PC-9 (cell line): ENCODE results near the gene ASB10. TPM values are rescaled to one million over a fixed set of nuclear protein-coding genes. Genes with fewer than 3 reads are reported as not detected.

Experiments
- BruUV-seq: library from RNA; stranded (reverse); fragments of 400-500 nt; replicated peaks from 2 replicates; lab custom pipeline; 2021; lab: Mats Ljungman, UMichigan
- CTCF ChIA-PET: fragments of 300-600 bp; sonication (Branson Sonifier 250); formaldehyde crosslinking; loops from one replicate; lab custom pipeline; 2022; ENCODE audit warnings: antibody characterized with exemption; lab: Charles Lee
- POLR2A ChIA-PET: fragments of 300-600 bp; sonication (Branson Sonifier 250); formaldehyde crosslinking; loops from one replicate; lab custom pipeline; 2022; ENCODE audit warnings: antibody characterized with exemption; ENCODE audit not compliant: unreplicated experiment; lab: Charles Lee
- DNase-seq, 2 experiments: peaks; one replicate each; pipeline versions ENCODE4 v3.0.0 to v3.0.0-alpha.2; 2015 to 2022; ENCODE audit warnings: mixed read lengths in 1 of 2
- H2AFZ ChIP-seq: fragments of 200-600 bp; sonication (generic); 2 replicates; pipeline ENCODE4 v1.8.1; 2017; ENCODE audit warnings: antibody characterized with exemption
- H3F3A ChIP-seq: fragments of 200-600 bp; sonication (generic); 2 replicates; pipeline ENCODE4 v1.8.1; 2017; ENCODE audit warnings: antibody characterized with exemption, mild to moderate bottlenecking, low read depth; ENCODE audit not compliant: insufficient read depth
- H3K27ac ChIP-seq: fragments of 200-600 bp; sonication (generic); 2 replicates; pipeline ENCODE4 v1.6.1; 2016; ENCODE audit warnings: mixed run types
- H3K27me3 ChIP-seq: fragments of 200-600 bp; sonication (generic); 2 replicates; pipeline ENCODE4 v1.6.1; 2016; ENCODE audit warnings: low read depth, mixed run types; ENCODE audit not compliant: insufficient read depth
- H3K36me3 ChIP-seq: fragments of 200-600 bp; sonication (generic); 2 replicates; pipeline ENCODE4 v1.6.1; 2016; ENCODE audit warnings: low read depth, mixed run types
- H3K4me1 ChIP-seq: fragments of 200-600 bp; sonication (generic); replicated peaks from 2 replicates; pipeline ENCODE4 v1.6.1; 2016; ENCODE audit warnings: mixed run types; ENCODE audit not compliant: insufficient read depth
- H3K4me2 ChIP-seq: fragments of 200-600 bp; sonication (generic); 2 replicates; pipeline ENCODE4 v1.6.1; 2017; ENCODE audit warnings: mixed run types
- H3K4me3 ChIP-seq: fragments of 200-600 bp; sonication (generic); 2 replicates; pipeline ENCODE4 v1.6.1; 2016; ENCODE audit warnings: mixed run types
- H3K79me2 ChIP-seq: fragments of 200-600 bp; sonication (generic); 2 replicates; pipeline ENCODE4 v1.6.1; 2017; ENCODE audit warnings: low read depth, mixed run types
- H3K9me2 ChIP-seq: fragments of 200-600 bp; sonication (generic); 2 replicates; pipeline ENCODE4 v1.8.1; 2017; ENCODE audit warnings: mild to moderate bottlenecking; ENCODE audit not compliant: insufficient read depth
- H3K9me3 ChIP-seq: fragments of 200-600 bp; sonication (generic); 2 replicates; pipeline ENCODE4 v1.8.1; 2016; ENCODE audit warnings: low read depth; ENCODE audit not compliant: insufficient read depth
- H4K20me1 ChIP-seq: fragments of 200-600 bp; sonication (generic); 2 replicates; pipeline ENCODE4 v1.8.1; 2017; ENCODE audit not compliant: insufficient read depth
- EZH2 ChIP-seq: fragments of 200-600 bp; sonication (generic); IDR thresholded peaks from 2 replicates; pipeline ENCODE4 v1.8.0; 2017; ENCODE audit warnings: antibody characterized with exemption, low read depth
- intact Hi-C: fragments of 100-400 bp; cut with micrococcal nuclease; formaldehyde crosslinking; loops from one replicate; pipeline ENCODE4 v1.10.0; 2022; ENCODE audit not compliant: unreplicated experiment
- total RNA-seq: library from RNA; stranded (reverse); gene quantifications from 2 replicates; pipeline ENCODE4 v1.2.3, GENCODE V29; 2021
- TF ChIP-seq, protein P1 (sequence below): fragments of 200-600 bp; sonication (generic); conservative IDR thresholded peaks from 2 replicates; pipeline ENCODE4 v1.6.1; 2017; ENCODE audit warnings: mixed run types, antibody characterized with exemption, mild to moderate bottlenecking, moderate library complexity

ASB10 gene
- total RNA-seq, 1 experiment from 2014 or later, result not detected

DNA sequence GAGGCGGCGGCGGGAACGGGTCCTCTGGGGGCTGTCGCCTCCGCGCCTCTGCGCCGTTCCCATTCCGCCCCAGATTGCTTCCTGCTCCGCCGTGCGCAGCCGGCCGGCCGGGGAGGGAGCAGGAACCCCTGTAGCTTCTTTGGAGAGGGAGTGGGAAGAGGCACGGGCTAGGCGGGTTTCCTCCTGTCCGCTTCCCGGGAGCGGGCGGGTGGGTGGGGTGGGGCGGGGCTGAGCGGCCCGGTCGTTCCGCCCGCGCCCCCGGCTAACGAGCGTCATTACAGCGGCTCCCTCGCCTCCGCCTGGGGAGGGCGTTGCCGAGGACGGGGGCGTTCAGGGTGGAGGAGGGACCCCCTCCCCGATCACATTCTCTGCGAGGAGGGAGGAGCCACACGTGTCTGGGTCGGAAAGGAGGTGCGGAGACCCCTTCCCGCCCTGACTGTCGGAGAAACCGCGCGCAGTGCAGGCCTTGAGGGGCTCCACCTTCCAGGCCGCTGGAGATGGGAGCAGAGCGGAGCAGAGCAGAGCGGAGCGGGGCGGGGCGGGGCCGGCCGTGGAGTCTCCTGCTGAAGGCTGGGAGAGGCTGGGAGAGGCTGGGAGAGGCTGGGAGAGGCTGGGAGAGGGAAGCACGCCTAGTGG lies 61.1 kb downstream of the ASB10 start:
- Histone ChIP-seq H3K4me1 (no peaks in the 10 kb centered on the region), H3K79me2 (no peaks in the 10 kb centered on the region), H3K36me3 (no peaks in the 10 kb centered on the region), H3K9me2 (no peaks in the 10 kb centered on the region), H3K27ac (no peak overlapping the region), H3F3A (no peaks in the 10 kb centered on the region; the same call in 1 of the 2 replicates), H3K27me3 (no peaks in the 10 kb centered on the region), H3K4me2 (no peak overlapping the region), H2AFZ (no peak overlapping the region), H3K4me3 (no peak overlapping the region), H3K9me3 (no peaks in the 10 kb centered on the region), H4K20me1 (peaks cover 11% of the 10 kb centered on the region)
- TF ChIP-seq, protein P1, sequence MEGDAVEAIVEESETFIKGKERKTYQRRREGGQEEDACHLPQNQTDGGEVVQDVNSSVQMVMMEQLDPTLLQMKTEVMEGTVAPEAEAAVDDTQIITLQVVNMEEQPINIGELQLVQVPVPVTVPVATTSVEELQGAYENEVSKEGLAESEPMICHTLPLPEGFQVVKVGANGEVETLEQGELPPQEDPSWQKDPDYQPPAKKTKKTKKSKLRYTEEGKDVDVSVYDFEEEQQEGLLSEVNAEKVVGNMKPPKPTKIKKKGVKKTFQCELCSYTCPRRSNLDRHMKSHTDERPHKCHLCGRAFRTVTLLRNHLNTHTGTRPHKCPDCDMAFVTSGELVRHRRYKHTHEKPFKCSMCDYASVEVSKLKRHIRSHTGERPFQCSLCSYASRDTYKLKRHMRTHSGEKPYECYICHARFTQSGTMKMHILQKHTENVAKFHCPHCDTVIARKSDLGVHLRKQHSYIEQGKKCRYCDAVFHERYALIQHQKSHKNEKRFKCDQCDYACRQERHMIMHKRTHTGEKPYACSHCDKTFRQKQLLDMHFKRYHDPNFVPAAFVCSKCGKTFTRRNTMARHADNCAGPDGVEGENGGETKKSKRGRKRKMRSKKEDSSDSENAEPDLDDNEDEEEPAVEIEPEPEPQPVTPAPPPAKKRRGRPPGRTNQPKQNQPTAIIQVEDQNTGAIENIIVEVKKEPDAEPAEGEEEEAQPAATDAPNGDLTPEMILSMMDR, result no peak
- no peak for TF ChIP-seq EZH2
- intact Hi-C loops, result no loop called here
- DNase-seq, result no peak
- ChIA-PET POLR2A (no interaction called here), CTCF (interaction anchor here (0.7 kb wide), 1 partner anchor 13 kb away, joined by 8 read pairs; no protein-coding TSS in a partner anchor)
- BruUV-seq, result no TSS peak

Other genes with a start within 250 kb of the ASB10 start
- gene KCNH2, start 208.9 kb downstream of the ASB10 start, total RNA-seq, result 1.5 and 1.6 TPM in 2 replicates
- 1.8 and 3.2 TPM in 2 replicates for gene NOS3, start 196.2 kb downstream of the ASB10 start, total RNA-seq
- 9.7 and 13.7 TPM in 2 replicates for gene ATG9B, start 162.8 kb downstream of the ASB10 start, total RNA-seq
- gene ABCB8, start 158.8 kb downstream of the ASB10 start, total RNA-seq, result 51.8 and 61.9 TPM in 2 replicates
- 7.6 and 10.5 TPM in 2 replicates for gene ASIC3, start 138.7 kb downstream of the ASB10 start, total RNA-seq
- gene CDK5, start 129.4 kb downstream of the ASB10 start, total RNA-seq, result 45.7 and 58.4 TPM in 2 replicates
- gene SLC4A2, start 127.7 kb downstream of the ASB10 start, total RNA-seq, result 199 and 245 TPM in 2 replicates
- gene FASTK, start 106.4 kb downstream of the ASB10 start, total RNA-seq, result 104 and 126 TPM in 2 replicates
- gene TMUB1, start 103.8 kb downstream of the ASB10 start, total RNA-seq, result 87.8 and 99.3 TPM in 2 replicates
- 103 TPM in 2 replicates for gene AGAP3, start 100.8 kb downstream of the ASB10 start, total RNA-seq
- not detected in 2 replicates for gene GBX1, start 19.6 kb downstream of the ASB10 start, total RNA-seq
- gene H2BK1, start 23.2 kb upstream of the ASB10 start, total RNA-seq, result not detected in 2 replicates
- gene ABCF2, start 40.0 kb upstream of the ASB10 start, total RNA-seq, result 45.8 and 49.4 TPM in 2 replicates
- 47.4 and 54.9 TPM in 2 replicates for gene CHPF2, start 45.2 kb upstream of the ASB10 start, total RNA-seq
- gene SMARCD3, start 61.4 kb upstream of the ASB10 start, total RNA-seq, result 4.6 and 5.7 TPM in 2 replicates
- gene NUB1, start 154.6 kb upstream of the ASB10 start, total RNA-seq, result 63.8 and 80.6 TPM in 2 replicates
- gene WDR86, start 222.8 kb upstream of the ASB10 start, total RNA-seq, result 7.7 and 12.4 TPM in 2 replicates